UCSD-AML1 (cell line): ENCODE data around the gene TKTL1.
"Not testable (repeated sequence)": the region's sequence is repeated elsewhere in the genome, so short reads cannot be mapped to it uniquely, and the experiment has no call there.

ENCODE experiments used
- DNase-seq: peaks from one replicate; lab custom pipeline; 2025; ENCODE audit not compliant: unreplicated experiment; lab: John Stamatoyannopoulos, UW

Gene TKTL1, protein sequence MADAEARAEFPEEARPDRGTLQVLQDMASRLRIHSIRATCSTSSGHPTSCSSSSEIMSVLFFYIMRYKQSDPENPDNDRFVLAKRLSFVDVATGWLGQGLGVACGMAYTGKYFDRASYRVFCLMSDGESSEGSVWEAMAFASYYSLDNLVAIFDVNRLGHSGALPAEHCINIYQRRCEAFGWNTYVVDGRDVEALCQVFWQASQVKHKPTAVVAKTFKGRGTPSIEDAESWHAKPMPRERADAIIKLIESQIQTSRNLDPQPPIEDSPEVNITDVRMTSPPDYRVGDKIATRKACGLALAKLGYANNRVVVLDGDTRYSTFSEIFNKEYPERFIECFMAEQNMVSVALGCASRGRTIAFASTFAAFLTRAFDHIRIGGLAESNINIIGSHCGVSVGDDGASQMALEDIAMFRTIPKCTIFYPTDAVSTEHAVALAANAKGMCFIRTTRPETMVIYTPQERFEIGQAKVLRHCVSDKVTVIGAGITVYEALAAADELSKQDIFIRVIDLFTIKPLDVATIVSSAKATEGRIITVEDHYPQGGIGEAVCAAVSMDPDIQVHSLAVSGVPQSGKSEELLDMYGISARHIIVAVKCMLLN

DNA sequence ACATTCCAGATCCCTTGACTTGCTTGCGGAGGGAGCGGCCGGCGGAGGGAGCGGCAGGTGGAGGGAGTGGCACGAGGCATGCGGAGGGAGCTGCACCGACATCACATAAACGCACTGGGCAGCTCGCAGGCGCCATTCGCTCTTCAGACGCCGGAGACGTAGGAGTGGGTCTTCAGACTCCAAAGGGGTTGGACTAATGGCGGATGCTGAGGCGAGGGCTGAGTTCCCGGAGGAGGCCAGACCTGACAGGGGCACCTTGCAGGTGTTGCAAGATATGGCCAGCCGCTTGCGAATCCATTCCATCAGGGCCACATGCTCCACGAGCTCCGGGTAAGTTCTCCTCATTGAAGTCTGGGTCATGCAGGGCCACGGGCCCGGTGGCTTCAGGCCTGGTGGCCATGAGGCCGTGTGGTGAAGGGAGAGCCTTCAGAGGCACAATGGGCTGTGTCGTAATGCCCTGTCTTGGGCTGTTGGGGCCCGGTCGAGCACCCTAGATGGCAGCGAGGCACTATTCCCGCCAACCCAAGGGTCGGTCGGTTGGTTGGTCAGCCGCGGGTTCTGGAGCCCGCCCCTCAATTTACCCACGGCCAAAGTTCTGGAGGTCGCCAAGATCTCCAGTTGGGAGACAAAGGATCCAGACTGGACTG is at the start of gene TKTL1:
Gene TKTL1 (plus strand): TSS at position 132 of the 647 bp plus-strand sequence. CDS start 65 bp downstream, at position 197.
- DNase-seq, result no peak

- not testable (repeated sequence) for DNase-seq
Measured at GRCh38 chrX:154247377-154248045, 48.1 kb upstream of the TKTL1 start.

DNA sequence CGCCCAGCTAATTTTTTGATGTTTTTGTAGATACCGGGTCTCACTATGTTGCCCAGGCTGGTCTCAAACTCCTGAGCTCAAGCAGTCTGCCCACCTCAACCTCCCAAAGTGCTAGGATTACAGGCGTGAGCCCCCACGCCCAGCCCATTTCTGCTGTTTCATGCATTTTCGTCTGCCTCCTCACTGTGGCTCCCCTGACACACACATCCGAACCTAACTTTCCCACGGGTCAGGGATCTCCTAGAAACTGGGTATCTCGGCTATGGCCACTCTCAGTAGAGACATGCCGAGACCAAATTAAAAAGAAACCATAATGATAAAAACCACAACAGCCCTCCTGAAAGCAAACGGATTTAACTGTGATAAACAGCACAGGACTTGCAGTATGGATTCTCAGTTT is 47.5 kb upstream of the TKTL1 start:
- not testable (repeated sequence) for DNase-seq

- not testable (repeated sequence) for DNase-seq
Measured at GRCh38 chrX:154257282-154257681, 38.3 kb upstream of the TKTL1 start, which contains the start of gene OPN1MW3. OPN1MW3 (plus strand) TSS chrX:154257582; CDS start chrX:154257620, 38 bp downstream.

DNA sequence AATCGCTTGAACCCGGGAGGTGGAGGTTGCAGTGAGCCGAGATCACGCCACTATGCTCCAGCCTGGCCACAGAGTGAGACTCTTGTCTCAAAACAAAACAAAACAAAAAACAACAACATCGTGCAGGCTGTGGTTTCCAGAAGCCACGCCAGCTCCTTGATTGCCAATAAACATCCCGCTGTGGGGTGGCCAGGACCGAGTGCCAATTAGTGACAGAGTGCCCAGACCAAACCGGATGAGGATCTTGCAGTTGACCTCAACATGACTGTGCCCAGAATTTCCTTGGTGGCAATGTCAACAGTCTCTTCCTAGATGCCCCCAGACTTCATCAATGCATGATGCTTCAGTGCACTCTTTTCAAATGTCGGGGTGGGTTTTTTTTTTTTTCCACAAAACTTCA is 36.9 kb upstream of the TKTL1 start:
- DNase-seq, result not testable (repeated sequence)

DNA sequence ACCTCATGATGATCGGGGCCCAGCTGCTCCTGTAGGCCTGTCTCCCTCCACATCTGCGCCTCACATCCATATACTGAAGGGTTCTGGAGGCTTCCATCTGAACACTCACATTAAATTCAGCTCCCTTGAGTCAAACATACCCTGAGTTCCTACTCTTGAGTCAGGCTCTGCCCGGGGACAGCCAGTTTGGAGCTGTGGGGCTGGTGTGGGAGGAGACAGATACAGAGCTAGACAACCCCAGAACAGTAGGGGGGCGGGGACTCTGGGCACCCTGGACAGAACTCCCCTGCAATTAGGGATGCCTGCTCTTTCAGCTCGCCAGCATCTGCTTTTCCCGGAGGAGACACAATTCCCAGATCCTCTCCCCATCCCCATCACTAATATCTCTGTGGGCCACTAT is 32.5 kb upstream of the TKTL1 start:
- not testable (repeated sequence) for DNase-seq

DNA sequence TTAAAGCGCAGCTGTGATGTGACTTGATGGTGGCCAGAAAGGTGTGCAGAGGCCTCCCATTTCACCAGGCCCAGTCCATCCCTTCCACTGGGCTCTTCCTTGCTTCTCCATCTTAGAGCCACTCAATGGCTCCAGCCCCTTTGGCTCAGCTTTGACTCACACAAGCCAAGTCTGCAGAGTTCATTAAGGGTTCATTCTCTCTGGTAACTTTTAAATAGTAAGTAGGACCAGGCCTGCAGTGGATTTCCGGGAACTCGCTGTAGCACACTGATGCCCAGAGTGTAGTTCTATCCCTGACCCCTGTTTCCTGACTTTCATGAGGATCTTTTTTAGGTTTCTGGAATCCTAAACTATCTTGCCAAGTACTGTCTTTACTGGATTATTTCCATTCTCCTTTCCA is 26.4 kb upstream of the TKTL1 start:
- DNase-seq, result not testable (repeated sequence)

DNA sequence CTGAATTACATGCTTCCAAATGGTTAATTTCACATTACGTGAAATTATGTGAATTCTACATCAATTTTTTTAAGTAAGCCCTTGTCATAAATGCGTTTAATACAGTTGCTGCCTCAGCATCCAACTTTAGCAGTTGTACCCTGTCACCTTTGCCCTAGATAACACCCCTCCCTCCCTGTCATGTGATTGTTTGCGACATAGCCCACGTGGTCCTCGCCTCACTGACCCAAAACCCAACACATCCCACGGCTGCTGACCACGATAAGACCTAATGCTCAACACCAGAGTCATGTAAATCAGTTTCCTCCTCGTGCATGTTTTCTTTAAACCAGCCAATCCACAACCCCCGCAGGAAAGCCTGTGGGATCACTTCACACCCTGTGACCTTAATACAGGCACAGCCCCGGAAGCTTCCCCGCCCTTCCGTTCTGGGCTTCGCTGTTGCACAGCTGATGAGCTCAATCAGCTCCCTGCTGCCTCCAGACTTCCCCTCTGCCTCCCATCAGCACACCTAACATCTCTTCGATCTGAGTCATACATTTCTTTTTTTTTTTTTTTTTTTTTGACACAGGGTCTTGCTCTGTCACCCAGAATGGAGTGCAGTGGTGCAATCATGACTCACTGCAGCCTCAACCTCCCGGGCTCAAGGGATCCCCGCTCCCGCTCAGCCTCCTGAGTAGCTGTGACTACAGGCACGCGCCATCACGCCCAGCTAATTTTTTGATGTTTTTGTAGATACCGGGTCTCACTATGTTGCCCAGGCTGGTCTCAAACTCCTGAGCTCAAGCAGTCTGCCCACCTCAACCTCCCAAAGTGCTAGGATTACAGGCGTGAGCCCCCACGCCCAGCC is 10.9 kb upstream of the TKTL1 start:
- not testable (repeated sequence) for DNase-seq

- not testable (repeated sequence) for DNase-seq
Measured at GRCh38 chrX:154286406-154286805, 9.2 kb upstream of the TKTL1 start.

GRCh38 chrX:154294791-154295574 is 612 bp upstream of the TKTL1 start, which contains the start of gene TEX28:
TEX28 (minus strand) TSS chrX:154295124; CDS start chrX:154292117, 3,007 bp downstream.
- no peak for DNase-seq

DNA sequence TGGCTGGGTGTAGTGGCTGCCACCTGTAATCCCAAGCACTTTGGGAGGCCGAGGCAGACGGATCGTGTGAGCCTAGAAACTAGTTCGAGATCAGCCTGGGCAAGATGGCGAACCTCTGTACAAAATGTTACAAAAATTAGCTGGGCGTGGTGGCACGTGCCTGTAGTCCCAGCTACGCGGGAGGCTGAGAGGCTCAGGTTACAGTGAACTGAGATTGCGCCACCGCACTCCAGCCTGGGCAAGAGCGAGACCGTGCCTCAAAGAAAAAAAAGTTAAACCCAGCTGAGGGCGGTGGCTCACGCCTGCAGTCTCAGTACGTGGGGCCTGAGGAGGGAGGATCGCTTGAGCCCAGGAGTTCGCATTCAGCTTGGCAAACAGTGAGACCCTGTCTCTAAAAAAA is 1.1 kb downstream of the TKTL1 start:
- no peak for DNase-seq

GRCh38 chrX:154298312-154298711 is 2.7 kb downstream of the TKTL1 start:
- no peak for DNase-seq

DNA sequence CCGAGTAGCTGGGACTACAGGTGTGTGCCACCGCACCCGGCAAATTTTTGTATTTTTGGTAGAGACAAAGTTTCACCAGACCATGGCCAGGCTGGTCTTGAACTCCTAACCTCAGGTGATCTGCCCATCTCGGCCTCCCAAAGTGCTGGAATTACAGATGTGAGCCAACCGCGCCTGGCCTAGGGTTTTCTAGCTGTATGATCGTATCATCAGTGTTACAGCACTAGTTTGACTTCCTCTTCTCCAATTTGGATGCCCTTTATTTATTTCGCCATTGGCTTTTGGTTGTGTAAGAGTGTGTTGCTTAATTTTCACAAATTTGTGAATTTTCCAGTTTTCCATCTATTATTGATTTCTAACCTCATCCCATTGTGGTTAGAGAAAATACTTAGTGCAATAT is 5.2 kb downstream of the TKTL1 start:
- no peak for DNase-seq

DNA sequence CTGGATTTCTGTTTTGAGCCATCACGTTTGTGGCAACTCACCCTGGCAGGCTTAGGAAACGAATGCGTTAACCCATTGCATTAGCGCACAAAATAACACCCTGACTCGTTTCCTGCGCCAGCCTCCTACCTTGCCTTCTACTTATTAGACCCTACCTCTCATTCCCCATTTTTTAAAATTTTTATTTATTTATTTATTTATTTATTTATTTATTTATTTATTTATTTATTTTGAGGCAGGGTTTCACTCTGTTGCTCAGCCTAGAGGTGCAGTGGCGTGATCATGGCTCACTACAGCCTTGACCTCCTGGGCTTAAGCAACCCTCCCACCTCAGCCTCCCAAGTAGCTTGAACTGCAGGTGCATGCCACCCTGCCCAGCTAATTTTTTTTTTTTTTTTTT is 7.4 kb downstream of the TKTL1 start:
- not testable (repeated sequence) for DNase-seq

- no peak for DNase-seq
Measured at GRCh38 chrX:154303476-154303875, 7.9 kb downstream of the TKTL1 start.

- DNase-seq, result no peak
Measured at GRCh38 chrX:154304846-154305245, 9.3 kb downstream of the TKTL1 start.

- no peak for DNase-seq
Measured at GRCh38 chrX:154305541-154306205, 10.1 kb downstream of the TKTL1 start.

GRCh38 chrX:154307202-154307601 is 11.6 kb downstream of the TKTL1 start:
- DNase-seq, result no peak
